ENCODE results near the gene RAI14. TPM values are rescaled to one million over a fixed set of nuclear protein-coding genes. Genes with fewer than 3 reads are reported as not detected.

RAI14 gene
- total and polyA plus RNA-seq, 2 donors from 2014 or later: 13.2 to 60.3 TPM

DNA sequence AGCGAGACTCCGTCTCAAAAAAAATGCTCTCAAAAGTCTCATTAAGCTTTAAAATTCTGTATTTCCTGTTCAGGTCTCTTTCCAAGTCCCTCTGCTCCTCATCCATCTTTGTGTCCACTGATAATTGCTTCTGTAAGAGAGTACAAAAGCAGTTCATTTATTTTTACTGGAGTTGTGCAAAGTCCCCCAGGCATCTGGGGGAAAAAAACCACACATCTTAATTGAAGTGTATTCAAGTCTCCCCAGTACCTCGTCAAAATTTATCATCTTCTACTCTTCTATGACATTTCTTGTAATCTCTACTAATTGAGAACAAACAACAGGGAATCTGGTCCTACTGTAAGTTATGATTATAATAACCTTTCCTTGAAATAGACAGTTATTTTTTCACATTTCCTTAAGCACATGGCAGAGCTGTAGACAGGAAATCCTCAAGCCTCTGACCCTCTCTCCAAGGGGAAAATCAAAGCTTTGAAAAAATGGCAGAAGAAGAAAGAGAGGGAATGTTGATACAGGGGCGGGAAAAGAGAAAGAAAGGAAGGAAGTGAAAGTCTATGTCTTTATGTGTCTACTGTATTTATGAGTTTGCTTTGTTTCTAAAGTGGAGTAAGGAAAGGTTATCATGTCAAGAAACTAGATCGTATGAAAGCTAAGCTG lies 51.5 kb downstream of the RAI14 start:
- DNase-seq: peak in 2 of 5 donors; percentile 46 to 57
- Histone ChIP-seq H3K4me3 (ENCODE audit: low read length in 3 of 3) (no peak overlapping the region), H3K9me3 (ENCODE audit: control insufficient read depth in 2 of 3, insufficient read depth in 1 of 3, low read length in 3 of 3) (no peaks in the 10 kb centered on the region), H3K27ac (ENCODE audit: low read depth in 2 of 2, low read length in 2 of 2) (no peak overlapping the region), H3K4me1 (ENCODE audit: control insufficient read depth in 2 of 3, insufficient read depth in 2 of 3, low read depth in 1 of 3, low read length in 3 of 3) (peaks cover 5 to 12% (median 8%) of the 10 kb centered on the region in 3 donors), H3K36me3 (ENCODE audit: control insufficient read depth in 2 of 3, insufficient read depth in 3 of 3, low read length in 3 of 3) (no peaks in the 10 kb centered on the region), H3K27me3 (ENCODE audit: control insufficient read depth, insufficient read depth, low read length) (no peaks in the 10 kb centered on the region), H3K9ac (ENCODE audit: low read length in 3 of 3) (no peak overlapping the region)
- intact Hi-C loops (cut with DNase I): no loop called here
- TF ChIP-seq, protein P1, sequence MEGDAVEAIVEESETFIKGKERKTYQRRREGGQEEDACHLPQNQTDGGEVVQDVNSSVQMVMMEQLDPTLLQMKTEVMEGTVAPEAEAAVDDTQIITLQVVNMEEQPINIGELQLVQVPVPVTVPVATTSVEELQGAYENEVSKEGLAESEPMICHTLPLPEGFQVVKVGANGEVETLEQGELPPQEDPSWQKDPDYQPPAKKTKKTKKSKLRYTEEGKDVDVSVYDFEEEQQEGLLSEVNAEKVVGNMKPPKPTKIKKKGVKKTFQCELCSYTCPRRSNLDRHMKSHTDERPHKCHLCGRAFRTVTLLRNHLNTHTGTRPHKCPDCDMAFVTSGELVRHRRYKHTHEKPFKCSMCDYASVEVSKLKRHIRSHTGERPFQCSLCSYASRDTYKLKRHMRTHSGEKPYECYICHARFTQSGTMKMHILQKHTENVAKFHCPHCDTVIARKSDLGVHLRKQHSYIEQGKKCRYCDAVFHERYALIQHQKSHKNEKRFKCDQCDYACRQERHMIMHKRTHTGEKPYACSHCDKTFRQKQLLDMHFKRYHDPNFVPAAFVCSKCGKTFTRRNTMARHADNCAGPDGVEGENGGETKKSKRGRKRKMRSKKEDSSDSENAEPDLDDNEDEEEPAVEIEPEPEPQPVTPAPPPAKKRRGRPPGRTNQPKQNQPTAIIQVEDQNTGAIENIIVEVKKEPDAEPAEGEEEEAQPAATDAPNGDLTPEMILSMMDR (IDR thresholded peaks at IDR 0.05; ENCODE audit: borderline replicate concordance, extremely low read depth, insufficient read depth): no peak
- FAIRE-seq: no peak

DNA sequence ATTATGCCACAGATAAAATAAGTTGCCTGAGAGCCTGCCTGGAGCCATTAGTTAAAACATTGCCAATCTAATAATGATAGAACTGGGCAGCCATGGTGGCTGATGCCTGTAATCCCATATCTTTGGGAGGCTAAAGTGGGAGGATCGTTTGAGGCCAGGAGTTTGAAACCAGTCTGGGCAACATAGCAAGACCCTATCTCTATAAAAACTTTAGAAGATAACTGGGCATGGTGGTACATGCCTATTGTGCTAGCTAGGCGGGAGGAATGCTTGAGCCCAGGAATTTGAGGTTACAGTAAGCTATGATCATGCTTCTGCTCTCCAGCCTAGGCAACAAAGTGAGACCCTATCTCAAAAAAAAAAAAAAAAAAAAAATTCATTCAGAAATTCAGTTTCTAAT lies 52.6 kb downstream of the RAI14 start:
- H3K36me3 ChIP-seq (ENCODE audit: control insufficient read depth in 2 of 3, insufficient read depth in 3 of 3, low read length in 3 of 3): no peaks in the 10 kb centered on the region
- FAIRE-seq: no peak
- TF ChIP-seq, protein P1 (IDR thresholded peaks at IDR 0.05; ENCODE audit: borderline replicate concordance, extremely low read depth, insufficient read depth): no peak
- peaks cover 5 to 12% (median 8%) of the 10 kb centered on the region in 3 donors for H3K4me1 ChIP-seq (ENCODE audit: control insufficient read depth in 2 of 3, insufficient read depth in 2 of 3, low read depth in 1 of 3, low read length in 3 of 3)
- H3K4me3 ChIP-seq (ENCODE audit: low read length in 3 of 3): no peak overlapping the region
- no peak overlapping the region for H3K9ac ChIP-seq (ENCODE audit: low read length in 3 of 3)
- DNase-seq: no peak
- H3K27me3 ChIP-seq (ENCODE audit: control insufficient read depth, insufficient read depth, low read length): no peaks in the 10 kb centered on the region
- no peak overlapping the region for H3K27ac ChIP-seq (ENCODE audit: low read depth in 2 of 2, low read length in 2 of 2)
- intact Hi-C loops (cut with DNase I): no loop called here
- H3K9me3 ChIP-seq (ENCODE audit: control insufficient read depth in 2 of 3, insufficient read depth in 1 of 3, low read length in 3 of 3): no peaks in the 10 kb centered on the region

- TF ChIP-seq, protein P1 (IDR thresholded peaks at IDR 0.05; ENCODE audit: borderline replicate concordance, extremely low read depth, insufficient read depth): no peak
- intact Hi-C loops (cut with DNase I): no loop called here
- FAIRE-seq: no peak
- peaks cover 6 to 12% (median 8%) of the 10 kb centered on the region in 3 donors for H3K4me1 ChIP-seq (ENCODE audit: control insufficient read depth in 2 of 3, insufficient read depth in 2 of 3, low read depth in 1 of 3, low read length in 3 of 3)
- DNase-seq: peak in 3 of 5 donors; percentile 20 to 75 (median 73)
- H3K9me3 ChIP-seq (ENCODE audit: control insufficient read depth in 2 of 3, insufficient read depth in 1 of 3, low read length in 3 of 3): no peaks in the 10 kb centered on the region
- no peaks in the 10 kb centered on the region for H3K36me3 ChIP-seq (ENCODE audit: control insufficient read depth in 2 of 3, insufficient read depth in 3 of 3, low read length in 3 of 3)
- peak overlapping the region; percentile 2 to 44 for H3K27ac ChIP-seq (ENCODE audit: low read depth in 2 of 2, low read length in 2 of 2)
- H3K9ac ChIP-seq (ENCODE audit: low read length in 3 of 3): no peak overlapping the region
- peak overlapping the region in 1 of 3 donors; percentile 10 for H3K4me3 ChIP-seq (ENCODE audit: low read length in 3 of 3)
- H3K27me3 ChIP-seq (ENCODE audit: control insufficient read depth, insufficient read depth, low read length): no peaks in the 10 kb centered on the region
These were observed 53.9 kb downstream of the RAI14 start for GRCh38 chr5:34709861-34710673.

Measured in kidney (tissue), 14 donors.